Measurements from ENCODE around the gene CAPN2. TPM values are rescaled to one million over a fixed set of nuclear protein-coding genes. Genes with fewer than 3 reads are reported as not detected.

CAPN2 gene
- total and polyA plus RNA-seq, 2 experiments from 2014 or later = 8.4 to 17.8 TPM

GRCh38 chr1:223707256-223708000 lies 4.9 kb upstream of the CAPN2 start (continued):
- no peak for TF ChIP-seq ZNF462 (CRISPR knock-in tag; IDR thresholded peaks at IDR 0.05)

- peaks cover 19% of the 10 kb centered on the region for H3K27me3 Mint-ChIP-seq (ENCODE audit: insufficient read depth, low read depth, poor library complexity)
- ATAC-seq = no peak
- H3K4me2 ChIP-seq = no peak overlapping the region
- TF ChIP-seq CREB1 (CRISPR knock-in tag; IDR thresholded peaks at IDR 0.05; ENCODE audit: low read depth) (no peak), ZNF462 (CRISPR knock-in tag; IDR thresholded peaks at IDR 0.05) (no peak), ETS1 (IDR thresholded peaks at IDR 0.05) (no peak), JUNB (IDR thresholded peaks at IDR 0.05; ENCODE audit: unreplicated experiment) (no peak), CTCF (conservative IDR thresholded peaks at IDR 0.05; ENCODE audit: low read depth in 2 of 2) (no peak; a peak in 1 of 4 replicates)
Observed at GRCh38 chr1:223708001-223708359, 4.4 kb upstream of the CAPN2 start.

More at GRCh38 chr1:223708001-223708359, 4.4 kb upstream of the CAPN2 start:
- Histone ChIP-seq H3K27me3 (ENCODE audit: insufficient read depth) (peaks cover 20% of the 10 kb centered on the region), H2AFZ (0 out of 2 replicates have a peak overlapping the region, but pooled peaks have one; percentile 72), H3F3A (replicated peaks; ENCODE audit: low read depth) (no peaks in the 10 kb centered on the region), H3K9me2 (ENCODE audit: insufficient read depth) (no peaks in the 10 kb centered on the region), H3K79me2 (replicated peaks; ENCODE audit: insufficient read depth) (no peaks in the 10 kb centered on the region), H3K36me3 (ENCODE audit: insufficient read depth) (no peaks in the 10 kb centered on the region), H3K27ac (ENCODE audit: low read depth) (no peak overlapping the region), H4K20me1 (replicated peaks; ENCODE audit: insufficient read depth) (no peaks in the 10 kb centered on the region), H3K4me3 (no peak overlapping the region), H3K4me1 (ENCODE audit: insufficient read depth) (no peaks in the 10 kb centered on the region; the same call in 1 of the 2 replicates)
- no peaks in the 10 kb centered on the region for H3K9me3 Mint-ChIP-seq
- DNase-seq (ENCODE audit: low spot score) = no peak
- H3K36me3 Mint-ChIP-seq (ENCODE audit: low read depth) = no peaks in the 10 kb centered on the region
- no peak overlapping the region for H3K27ac Mint-ChIP-seq
- H3K4me3 Mint-ChIP-seq = no peak overlapping the region
- H3K4me1 Mint-ChIP-seq = peaks cover 14% of the 10 kb centered on the region
